Fibroblast of upper back skin (primary cell): ENCODE results near the gene FAM151A.

Source experiments
- DNase-seq: peaks from one replicate; pipeline ENCODE4 v3.0.0-alpha.2; 2013

The FAM151A gene

DNA sequence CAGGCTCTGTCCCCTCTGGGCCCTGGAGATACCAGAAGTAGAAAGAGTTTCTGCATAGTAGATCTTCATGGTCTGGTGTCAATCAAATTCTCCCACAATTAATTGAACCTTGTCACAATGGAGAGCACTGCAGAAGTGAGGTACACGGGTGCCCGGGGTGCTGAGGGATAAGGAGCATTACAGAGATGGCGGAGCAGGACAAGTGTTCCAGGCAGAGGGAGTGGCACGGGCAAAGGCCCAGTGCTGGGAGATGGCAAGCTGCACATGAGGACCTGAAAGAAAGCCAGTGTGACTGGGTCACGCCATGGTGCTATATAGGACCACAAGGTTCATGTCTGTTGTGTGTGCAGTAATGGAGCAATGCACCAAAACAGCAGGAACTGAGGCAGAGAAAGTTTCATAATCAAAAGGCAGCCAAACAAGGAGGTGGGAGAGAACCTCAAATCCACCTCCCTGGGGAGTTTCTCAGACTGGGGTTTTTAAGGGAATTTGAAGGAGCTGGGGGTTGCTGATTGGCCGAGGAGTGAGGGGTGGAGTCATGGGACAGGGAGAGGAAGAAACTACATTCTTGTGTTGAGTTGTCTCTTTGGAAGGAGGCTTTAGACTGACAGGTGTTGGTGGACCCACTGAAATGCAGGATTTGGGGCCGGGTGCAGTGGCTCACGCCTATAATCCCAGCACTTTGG lies 47.6 kb downstream of the FAM151A start:
- DNase-seq: no peak

DNA sequence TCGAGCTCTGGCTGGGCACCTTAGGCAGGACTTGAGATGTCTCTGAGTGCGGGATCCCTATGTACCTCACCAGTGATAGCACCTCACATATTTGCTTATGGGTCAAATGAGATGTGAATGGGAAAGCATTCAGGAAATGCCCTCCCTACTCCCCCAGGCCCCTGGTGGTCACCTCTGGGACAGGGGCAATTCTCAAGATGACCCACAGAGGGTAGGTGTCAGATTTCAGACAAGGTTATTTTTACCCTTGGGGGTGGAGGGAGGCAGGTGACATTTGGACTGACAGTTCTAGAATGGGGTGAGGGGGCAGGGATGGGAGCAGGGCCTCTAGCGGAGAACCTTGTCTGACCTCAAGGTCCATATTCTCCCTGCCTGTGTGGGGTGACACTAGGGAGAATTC lies 48.2 kb downstream of the FAM151A start:
- DNase-seq: no peak

DNA sequence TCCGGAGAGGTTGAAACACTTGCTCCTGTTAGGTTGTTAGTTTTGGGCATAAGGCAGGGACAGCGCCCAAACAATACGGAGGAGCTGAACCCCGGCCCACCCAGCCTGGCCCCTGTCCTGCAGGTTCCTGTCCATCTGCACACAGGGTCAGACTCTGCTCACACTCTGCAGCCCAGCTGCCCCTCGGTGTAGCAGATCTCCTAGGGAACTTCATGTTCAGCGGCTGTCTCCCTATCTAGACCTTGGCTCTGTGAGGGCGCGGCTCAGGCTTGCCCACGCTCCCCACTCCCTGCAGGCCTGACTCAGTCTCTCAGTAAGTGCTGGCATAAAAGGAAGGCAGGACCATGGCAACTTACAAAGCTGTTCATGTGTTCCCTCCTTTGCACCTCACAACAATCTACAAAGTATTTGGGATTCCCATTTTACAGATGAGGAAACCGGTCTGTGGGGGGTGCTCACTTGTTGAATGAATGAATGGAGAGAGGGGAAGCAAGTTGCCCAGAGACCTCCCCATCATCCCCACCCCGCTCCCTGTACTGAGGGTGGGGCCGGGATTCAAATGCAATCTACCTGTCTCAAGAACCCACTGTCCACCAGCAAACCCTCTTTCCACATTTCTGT lies 49.1 kb downstream of the FAM151A start:
- DNase-seq: no peak

DNA sequence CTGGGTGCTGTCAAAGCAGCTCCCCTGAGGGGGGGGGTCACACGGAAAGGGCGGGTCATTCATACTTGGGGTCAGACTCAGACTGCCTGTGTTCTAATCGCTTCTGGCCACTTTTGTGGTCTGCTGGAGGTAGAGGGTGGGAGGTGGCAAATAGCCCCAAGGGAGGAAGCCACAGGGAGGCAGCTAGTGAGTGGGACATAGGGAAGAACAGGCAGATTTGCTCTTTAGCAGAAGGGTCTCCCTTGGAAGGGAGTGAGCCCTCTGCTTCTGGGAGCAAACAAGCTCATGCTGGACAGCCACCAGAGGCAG lies 50.8 kb downstream of the FAM151A start:
- DNase-seq: no peak

DNA sequence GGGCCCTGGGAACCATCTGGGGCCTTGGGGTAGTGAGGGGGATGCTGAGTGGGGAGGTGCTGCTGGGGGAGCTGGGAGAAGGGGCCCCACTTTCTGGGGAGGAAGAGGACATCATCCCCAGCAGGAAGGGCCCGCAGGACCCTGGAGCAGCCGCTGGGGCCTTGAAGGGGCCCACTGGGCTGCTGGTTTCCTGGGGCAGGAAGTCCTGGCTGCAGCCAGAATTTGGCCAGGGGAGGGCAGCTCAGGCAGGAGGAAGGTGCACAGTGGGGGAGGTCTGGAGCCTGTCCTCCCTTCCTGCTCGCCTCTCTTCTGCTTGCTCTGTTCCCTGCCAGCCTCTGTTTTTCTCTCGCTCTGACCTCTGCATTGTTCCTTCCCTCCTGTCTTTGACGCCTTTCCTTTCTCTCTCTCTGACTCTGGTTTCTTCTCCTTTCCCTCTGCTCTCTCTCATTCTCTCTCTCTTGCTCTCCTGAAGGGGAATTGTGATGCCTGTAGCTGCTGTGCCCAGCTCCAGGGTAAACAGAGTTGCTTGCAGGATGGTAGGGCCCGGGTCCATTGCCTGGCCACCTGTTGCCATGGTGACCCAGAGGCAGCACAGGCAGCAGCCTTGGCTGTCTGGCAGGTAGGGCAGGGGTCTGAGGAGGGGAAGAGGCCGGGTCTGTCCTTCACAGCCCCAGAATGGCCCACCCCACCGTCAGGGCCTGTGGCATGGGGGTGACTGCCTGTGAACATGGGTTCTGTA lies 51.4 kb downstream of the FAM151A start:
- DNase-seq: no peak

DNA sequence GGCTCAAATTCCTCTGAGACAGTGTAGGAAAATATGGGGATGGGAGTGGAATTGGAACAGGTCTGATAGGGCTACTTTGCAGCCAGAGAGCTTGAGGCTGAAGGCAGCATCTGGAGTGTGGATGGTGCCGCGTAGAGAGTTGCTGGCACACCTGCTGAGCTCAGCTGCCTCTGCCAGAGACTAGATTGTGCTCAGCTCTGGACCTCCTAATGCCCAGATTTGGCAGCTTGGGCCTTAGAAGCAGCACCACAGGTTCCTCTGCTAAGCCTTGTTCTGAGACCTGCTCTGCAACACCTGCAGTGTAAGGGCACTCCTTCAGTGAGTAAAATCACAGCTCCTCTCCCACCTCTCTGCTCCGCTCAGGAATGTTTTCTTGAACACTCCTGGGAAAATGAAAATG lies 52.0 kb downstream of the FAM151A start:
- no peak for DNase-seq

DNA sequence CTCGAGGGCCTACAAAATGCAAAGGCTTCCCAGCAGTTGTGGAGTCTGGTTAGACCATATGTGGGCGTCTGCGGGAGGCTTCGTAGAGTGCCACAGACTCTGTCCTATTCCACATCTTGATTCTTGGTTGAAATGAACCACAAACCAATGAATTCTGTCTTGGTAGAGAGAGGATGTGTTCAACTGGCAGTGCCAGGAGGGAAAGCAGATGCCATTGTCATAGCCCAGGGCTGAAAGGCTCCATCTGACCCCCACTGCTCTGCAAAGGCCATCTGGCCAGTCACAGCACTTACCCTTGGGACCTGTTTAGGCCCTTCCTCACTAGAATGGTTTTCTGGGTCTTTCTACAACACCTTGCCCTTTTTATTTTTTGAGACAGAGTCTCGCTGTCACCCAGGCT lies 53.2 kb downstream of the FAM151A start:
- DNase-seq: no peak

DNA sequence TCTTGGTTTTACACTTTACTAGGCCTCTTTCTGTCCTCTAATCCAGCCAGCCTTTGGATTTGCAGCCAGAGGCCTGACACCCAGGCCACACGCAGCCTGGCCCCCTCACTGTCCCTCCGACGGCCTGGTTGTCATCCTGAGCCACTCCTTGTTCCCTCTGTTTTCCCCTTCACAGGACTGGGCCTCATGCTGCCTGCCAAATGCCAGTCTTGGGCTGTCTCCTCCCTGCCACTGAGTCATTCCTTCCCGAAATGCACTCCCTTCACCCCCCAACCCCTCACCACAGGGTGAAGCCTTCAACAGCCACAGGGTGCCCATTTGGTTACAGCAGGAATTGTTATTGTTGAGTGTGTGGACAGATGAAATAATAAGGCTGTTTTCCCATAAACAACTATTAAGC lies 54.0 kb downstream of the FAM151A start:
- peak; percentile 14 for DNase-seq

DNA sequence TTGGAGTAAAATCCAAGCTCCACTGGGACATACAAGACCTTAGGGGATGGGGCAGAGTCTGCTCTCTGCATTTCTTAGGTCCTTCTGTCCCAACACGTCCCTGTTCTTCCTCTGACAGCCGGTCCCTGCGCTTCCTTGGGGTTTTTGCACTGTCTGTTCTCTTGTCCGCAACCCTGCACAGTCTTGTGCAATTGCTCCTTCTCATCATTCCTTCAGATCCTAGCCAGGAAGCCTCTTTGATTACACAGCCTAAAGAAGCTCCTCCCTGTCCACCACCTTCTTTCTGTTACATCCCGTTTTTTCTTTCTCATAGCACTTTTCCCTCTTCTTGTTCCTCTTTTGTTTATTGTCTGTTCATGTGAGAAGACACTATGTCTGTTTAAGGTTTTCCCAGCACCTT lies 55.4 kb downstream of the FAM151A start:
- no peak for DNase-seq

DNA sequence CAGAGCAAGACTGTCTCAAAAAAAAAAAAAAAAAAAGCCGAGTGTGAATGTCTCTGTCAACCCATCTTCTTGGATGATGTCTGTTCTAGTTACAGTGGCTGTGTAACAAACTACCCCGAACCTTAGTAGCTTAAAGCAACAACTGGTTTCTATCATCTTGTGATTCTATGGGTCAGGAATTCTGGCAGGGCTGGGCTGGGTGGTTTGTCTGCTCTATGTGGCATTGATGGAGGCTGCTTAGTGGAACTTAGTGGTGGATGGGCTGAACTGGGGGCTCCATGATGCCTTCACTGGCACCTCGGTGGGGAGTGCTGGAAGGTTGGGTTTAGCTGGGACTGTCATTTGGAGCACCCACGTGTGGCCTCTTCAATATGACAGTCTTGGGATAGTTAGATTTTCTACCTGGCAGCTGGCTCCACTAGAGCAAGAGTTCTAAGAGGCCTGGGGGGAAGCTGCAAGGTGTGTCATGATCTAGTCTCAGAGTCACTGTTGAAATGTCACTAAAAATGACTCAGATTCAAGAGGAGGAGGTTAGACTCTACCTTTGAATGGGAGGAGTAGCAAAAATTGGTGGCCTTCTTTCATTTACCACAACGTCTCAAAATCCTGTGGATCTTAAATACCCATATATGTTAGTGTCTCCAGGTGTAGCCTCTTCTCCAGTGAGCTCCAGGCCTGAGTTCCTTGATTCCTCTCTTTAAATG lies 56.7 kb downstream of the FAM151A start:
- no peak for DNase-seq

DNA sequence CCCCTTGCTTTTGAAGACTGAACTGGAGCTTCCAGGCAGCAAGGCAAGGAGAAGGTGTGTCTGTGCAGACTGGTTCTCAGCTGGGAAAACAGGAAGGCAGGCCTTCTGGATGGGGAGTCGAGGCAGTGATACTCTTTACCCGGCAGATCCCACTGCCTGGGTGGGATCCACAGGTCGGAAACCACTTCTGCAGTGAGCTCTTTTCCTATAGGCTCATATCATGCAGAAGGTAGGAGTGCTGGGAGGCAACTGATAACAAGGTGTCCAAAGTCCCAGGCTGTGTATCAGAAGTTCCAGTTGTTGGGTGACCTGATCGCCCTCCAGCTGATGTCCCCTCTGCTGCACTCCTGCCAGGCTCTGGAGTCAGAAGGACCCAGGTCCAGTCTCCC lies 58.2 kb downstream of the FAM151A start:
- no peak for DNase-seq

DNA sequence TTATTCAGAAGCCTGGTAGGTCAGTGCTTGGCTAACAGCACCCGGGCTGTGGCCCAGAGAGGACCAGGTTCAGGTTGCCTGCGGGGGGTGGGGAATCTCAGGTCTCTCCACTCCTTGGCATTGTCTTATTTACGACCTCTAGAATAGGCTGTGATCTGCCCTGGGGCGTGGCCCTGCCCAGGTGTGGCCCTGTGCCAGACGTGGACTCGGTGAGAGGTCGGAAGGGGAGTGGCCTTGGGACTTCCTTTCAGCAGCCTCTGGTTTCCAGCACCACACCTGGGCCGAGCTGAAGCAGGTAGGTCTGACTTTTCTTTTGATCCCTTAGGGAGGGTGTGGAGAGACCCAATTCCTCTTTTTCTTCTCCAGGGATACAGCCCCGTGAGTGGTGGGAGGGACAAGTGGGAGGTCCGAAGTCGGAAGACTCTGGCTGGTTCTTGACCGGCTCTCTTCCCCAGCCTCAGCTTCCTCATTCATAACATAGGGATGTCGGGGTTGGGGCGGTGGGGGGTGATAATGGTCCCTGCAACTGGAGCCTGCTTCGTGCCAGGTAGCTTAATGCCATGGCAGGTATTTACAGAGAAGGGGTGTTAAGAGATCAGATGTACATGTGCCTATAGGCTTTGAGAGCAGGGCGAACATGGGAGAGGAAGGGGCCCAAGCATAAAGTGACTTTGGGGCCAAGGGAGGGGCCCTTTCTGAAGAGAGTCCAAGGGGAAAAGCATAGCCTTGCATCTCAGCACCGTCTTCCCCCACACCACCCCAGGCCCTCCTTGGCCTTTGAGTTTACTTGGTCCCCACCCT lies 58.8 kb downstream of the FAM151A start:
- no peak for DNase-seq

DNA sequence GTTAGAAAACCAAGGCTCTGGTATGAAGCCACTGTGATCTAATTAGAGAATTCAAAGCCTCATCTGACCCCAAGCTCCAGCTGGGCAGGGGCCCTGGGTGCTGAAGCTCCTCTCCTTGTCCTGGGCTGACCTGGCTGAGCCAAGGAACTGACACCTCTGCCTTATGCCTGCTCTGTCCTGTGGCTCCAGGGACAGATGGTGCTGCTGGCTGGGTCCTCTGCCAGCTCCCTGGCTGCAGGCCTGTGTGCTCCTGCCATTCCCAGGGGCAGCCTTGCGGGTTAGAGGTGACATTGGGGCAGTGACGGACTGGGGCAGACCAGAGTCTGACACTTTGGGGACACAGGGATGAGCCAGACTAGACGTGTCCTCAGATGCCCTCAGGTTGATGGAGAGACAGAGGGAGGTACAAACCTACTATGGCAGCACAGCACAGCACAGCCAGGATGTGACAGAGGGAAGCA lies 63.5 kb downstream of the FAM151A start:
- DNase-seq: no peak
